Measurements from ENCODE around the gene UMOD.

UMOD gene

DNA sequence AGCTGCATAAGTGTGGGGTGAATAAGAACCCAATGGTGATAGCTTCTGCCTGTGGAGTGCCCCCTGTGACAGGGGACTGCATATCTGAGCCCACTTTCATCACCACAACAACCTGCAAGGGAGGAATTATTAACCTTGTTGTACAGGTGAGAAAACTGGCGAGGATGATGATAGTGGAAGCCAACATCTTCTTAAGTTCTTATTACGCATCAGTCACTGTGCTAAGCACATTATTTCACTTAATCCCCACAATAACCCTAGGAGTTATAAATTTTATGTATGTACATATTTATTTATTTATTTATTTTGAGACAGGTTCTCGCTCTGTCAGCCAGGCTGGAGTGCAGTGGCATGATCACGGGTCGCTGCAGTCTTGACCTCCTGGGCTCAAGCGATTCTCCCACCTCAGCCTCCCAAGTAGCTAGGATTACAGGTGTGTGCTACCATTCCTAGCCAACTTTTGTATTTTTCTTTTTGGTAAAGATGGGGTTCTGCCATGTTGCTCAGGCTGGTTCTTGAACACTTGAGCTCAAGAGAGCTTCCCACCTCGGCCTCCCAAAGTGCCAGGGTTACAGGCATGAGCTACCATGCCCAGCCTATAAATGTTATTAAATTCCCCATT, 44.4 kb upstream of the UMOD start:
- Histone ChIP-seq H3K79me2 (ENCODE audit: insufficient read depth, low read length) (no peaks in the 10 kb centered on the region), H3K36me3 (ENCODE audit: insufficient read depth, low read length) (no peaks in the 10 kb centered on the region), H3K27me3 (ENCODE audit: insufficient read depth, low read length, poor library complexity) (peaks cover 2% of the 10 kb centered on the region), H3K4me1 (ENCODE audit: insufficient read depth, low read length) (no peaks in the 10 kb centered on the region), H2AFZ (ENCODE audit: low read depth, low read length) (no peak overlapping the region), H3K27ac (ENCODE audit: low read length) (no peak overlapping the region), H4K20me1 (ENCODE audit: insufficient read depth, low read length) (no peaks in the 10 kb centered on the region), H3K4me3 (ENCODE audit: low read depth in 1 of 2, low read length in 2 of 2) (no peak overlapping the region), H3K9ac (ENCODE audit: low read depth, low read length) (no peak overlapping the region), H3K9me3 (ENCODE audit: insufficient read depth, low read length, severe bottlenecking) (no peaks in the 10 kb centered on the region), H3K4me2 (ENCODE audit: insufficient read depth, low read length) (no peak overlapping the region)
- DNase-seq (no peak), ATAC-seq (ENCODE audit: insufficient read depth, low read depth) (no peak)
- no peak for TF ChIP-seq EZH2 (IDR thresholded peaks at IDR 0.05; ENCODE audit: borderline replicate concordance, low read depth, low read length, severe bottlenecking)
- TF ChIP-seq, protein P1, sequence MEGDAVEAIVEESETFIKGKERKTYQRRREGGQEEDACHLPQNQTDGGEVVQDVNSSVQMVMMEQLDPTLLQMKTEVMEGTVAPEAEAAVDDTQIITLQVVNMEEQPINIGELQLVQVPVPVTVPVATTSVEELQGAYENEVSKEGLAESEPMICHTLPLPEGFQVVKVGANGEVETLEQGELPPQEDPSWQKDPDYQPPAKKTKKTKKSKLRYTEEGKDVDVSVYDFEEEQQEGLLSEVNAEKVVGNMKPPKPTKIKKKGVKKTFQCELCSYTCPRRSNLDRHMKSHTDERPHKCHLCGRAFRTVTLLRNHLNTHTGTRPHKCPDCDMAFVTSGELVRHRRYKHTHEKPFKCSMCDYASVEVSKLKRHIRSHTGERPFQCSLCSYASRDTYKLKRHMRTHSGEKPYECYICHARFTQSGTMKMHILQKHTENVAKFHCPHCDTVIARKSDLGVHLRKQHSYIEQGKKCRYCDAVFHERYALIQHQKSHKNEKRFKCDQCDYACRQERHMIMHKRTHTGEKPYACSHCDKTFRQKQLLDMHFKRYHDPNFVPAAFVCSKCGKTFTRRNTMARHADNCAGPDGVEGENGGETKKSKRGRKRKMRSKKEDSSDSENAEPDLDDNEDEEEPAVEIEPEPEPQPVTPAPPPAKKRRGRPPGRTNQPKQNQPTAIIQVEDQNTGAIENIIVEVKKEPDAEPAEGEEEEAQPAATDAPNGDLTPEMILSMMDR (IDR thresholded peaks at IDR 0.05; ENCODE audit: borderline replicate concordance, extremely low read depth, low read length, poor library complexity, severe bottlenecking): no peak

DNA sequence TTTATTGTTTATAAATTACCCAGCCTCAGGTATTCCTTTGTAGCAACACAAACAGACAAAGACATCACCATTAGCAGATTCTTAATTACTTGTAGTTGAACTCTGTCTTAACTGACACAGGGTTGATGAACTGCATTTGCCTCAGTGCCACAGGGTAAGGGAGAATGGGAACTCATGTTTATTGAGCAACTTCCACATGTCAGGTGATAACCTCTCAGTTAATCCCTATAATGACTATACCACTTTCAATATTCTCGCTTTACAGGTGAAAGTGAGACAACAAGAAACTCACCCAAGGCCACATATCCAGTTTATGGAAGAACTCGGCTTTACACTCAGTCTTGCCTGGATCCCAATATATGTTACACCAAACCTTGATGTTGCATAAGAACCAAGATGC, 43.4 kb upstream of the UMOD start:
- TF ChIP-seq, protein P1 (IDR thresholded peaks at IDR 0.05; ENCODE audit: borderline replicate concordance, extremely low read depth, low read length, poor library complexity, severe bottlenecking): no peak
- no peak for TF ChIP-seq EZH2 (IDR thresholded peaks at IDR 0.05; ENCODE audit: borderline replicate concordance, low read depth, low read length, severe bottlenecking)
- Histone ChIP-seq H3K27me3 (ENCODE audit: insufficient read depth, low read length, poor library complexity) (peaks cover 2% of the 10 kb centered on the region), H4K20me1 (ENCODE audit: insufficient read depth, low read length) (no peaks in the 10 kb centered on the region), H3K4me3 (ENCODE audit: low read depth in 1 of 2, low read length in 2 of 2) (no peak overlapping the region), H3K79me2 (ENCODE audit: insufficient read depth, low read length) (no peaks in the 10 kb centered on the region), H2AFZ (ENCODE audit: low read depth, low read length) (no peak overlapping the region), H3K4me1 (ENCODE audit: insufficient read depth, low read length) (no peaks in the 10 kb centered on the region), H3K36me3 (ENCODE audit: insufficient read depth, low read length) (no peaks in the 10 kb centered on the region), H3K27ac (ENCODE audit: low read length) (no peak overlapping the region), H3K9me3 (ENCODE audit: insufficient read depth, low read length, severe bottlenecking) (no peaks in the 10 kb centered on the region), H3K9ac (ENCODE audit: low read depth, low read length) (no peak overlapping the region), H3K4me2 (ENCODE audit: insufficient read depth, low read length) (no peak overlapping the region)
- ATAC-seq (ENCODE audit: insufficient read depth, low read depth) (no peak), DNase-seq (no peak)

DNA sequence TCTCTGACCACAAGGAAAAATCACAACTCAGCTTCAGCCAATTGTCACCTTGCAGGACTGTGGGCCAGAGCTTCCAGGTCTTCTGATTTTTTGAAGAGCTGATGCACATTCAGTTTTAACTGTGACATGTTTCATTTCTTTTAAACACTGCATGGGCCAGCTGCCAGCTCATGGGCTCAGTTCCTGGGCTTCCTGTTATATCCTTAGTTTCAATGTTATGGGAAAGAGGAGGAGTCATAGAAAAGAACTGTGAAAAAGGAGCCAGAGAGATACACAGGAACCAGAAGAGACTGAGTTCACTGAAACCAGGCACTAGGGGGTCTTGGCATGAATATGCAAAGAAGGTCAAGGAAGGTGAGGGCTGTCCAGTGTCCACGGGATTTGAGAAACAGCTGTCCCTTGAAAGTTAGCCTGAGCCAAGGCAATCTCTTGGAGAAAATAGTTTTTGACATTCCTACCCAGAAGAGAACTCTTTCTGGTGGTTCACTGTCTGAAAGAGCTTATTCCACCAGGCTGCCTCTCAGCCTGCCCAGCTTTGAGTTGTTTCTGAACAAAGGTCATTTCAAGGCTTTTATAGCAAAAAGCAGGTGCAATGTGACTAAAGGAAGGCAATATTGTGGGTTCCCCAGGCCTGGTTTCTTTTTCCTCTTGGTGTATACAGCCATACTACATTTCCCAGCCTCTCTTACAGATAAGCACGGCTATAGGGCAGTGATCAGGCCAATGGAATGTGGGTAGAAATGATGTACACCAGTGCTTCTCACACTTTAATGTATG, 41.5 kb upstream of the UMOD start:
- Histone ChIP-seq H3K27me3 (ENCODE audit: insufficient read depth, low read length, poor library complexity) (peaks cover 2% of the 10 kb centered on the region), H3K9ac (ENCODE audit: low read depth, low read length) (no peak overlapping the region), H3K27ac (ENCODE audit: low read length) (no peak overlapping the region), H3K79me2 (ENCODE audit: insufficient read depth, low read length) (no peaks in the 10 kb centered on the region), H3K9me3 (ENCODE audit: insufficient read depth, low read length, severe bottlenecking) (no peaks in the 10 kb centered on the region), H3K4me3 (ENCODE audit: low read depth in 1 of 2, low read length in 2 of 2) (no peak overlapping the region), H4K20me1 (ENCODE audit: insufficient read depth, low read length) (no peaks in the 10 kb centered on the region), H2AFZ (ENCODE audit: low read depth, low read length) (no peak overlapping the region), H3K4me1 (ENCODE audit: insufficient read depth, low read length) (no peaks in the 10 kb centered on the region), H3K4me2 (ENCODE audit: insufficient read depth, low read length) (no peak overlapping the region), H3K36me3 (ENCODE audit: insufficient read depth, low read length) (no peaks in the 10 kb centered on the region)
- ATAC-seq (ENCODE audit: insufficient read depth, low read depth) (no peak), DNase-seq (no peak)
- TF ChIP-seq, protein P1 (IDR thresholded peaks at IDR 0.05; ENCODE audit: borderline replicate concordance, extremely low read depth, low read length, poor library complexity, severe bottlenecking): no peak
- no peak for TF ChIP-seq EZH2 (IDR thresholded peaks at IDR 0.05; ENCODE audit: borderline replicate concordance, low read depth, low read length, severe bottlenecking)
